Activated naive CD8-positive, alpha-beta T cell treated with anti-CD3 and anti-CD28 coated beads, Interleukin-2, amount 50 U/mL, for 16 hours (primary cell): Measurements from ENCODE around the gene CDC20.
A peak's percentile ranks its signal among the peaks of the same experiment; 100 is the strongest.
"Not testable (repeated sequence)": the region's sequence is repeated elsewhere in the genome, so short reads cannot be mapped to it uniquely, and the experiment has no call there.

Experiments
- DNase-seq: peaks from one replicate; pipeline ENCODE4 v3.0.0-alpha.2; 2020; ENCODE audit warnings: low read depth, low spot score

CDC20 gene

GRCh38 chr1:43358121-43358745 lies 548 bp upstream of the CDC20 start:
- no peak for DNase-seq

GRCh38 chr1:43359696-43360095 lies 915 bp downstream of the CDC20 start:
- no peak for DNase-seq

DNA sequence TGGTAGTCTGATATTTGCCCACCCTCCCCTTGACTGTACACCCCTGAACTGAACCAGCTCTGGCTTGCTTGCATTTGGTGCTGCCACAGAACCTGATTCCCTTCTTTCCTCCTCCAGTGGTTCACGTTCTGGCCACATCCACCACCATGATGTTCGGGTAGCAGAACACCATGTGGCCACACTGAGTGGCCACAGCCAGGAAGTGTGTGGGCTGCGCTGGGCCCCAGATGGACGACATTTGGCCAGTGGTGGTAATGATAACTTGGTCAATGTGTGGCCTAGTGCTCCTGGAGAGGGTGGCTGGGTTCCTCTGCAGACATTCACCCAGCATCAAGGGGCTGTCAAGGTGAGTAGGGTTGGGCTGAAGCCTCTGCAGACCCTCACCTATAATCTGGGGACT lies 1.8 kb downstream of the CDC20 start:
- no peak for DNase-seq

DNA sequence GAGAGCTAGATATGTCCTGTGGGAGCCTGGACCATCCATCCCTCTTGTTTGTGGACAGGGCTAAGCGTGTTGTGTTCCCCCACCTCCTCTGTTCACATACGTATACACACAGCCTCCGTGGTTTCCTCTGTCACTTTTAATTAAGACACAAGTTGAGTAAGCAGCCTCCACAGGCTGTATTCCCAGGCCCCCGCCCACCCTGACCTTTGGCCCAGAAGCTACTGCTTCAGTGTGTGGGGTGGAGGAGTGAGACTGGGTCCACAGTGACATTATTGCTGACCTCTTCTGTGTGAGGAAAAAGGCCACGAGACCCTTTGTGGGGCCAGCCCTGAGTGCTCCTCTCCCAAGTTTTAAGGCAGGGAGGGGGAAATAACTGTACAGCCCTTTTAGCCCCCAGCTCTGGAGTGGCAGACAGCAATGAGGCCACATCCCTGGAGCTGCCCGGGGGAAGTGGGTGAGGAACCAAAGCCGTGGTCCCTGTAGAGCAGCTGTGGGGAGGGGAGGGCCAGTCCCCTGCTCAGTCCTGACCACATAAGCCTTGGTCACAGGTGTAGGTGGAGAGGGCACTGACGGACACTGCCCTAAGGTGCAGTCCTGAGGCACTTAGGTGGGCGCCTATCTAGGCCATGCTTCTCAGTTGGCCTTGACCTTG lies 4.6 kb downstream of the CDC20 start:
- no peak for DNase-seq

- DNase-seq, result no peak
Measured at GRCh38 chr1:43363935-43364525, 5.2 kb downstream of the CDC20 start.

- no peak for DNase-seq
Measured at GRCh38 chr1:43365678-43366077, 6.9 kb downstream of the CDC20 start.

GRCh38 chr1:43366179-43366578 lies 7.4 kb downstream of the CDC20 start:
- no peak for DNase-seq

DNA sequence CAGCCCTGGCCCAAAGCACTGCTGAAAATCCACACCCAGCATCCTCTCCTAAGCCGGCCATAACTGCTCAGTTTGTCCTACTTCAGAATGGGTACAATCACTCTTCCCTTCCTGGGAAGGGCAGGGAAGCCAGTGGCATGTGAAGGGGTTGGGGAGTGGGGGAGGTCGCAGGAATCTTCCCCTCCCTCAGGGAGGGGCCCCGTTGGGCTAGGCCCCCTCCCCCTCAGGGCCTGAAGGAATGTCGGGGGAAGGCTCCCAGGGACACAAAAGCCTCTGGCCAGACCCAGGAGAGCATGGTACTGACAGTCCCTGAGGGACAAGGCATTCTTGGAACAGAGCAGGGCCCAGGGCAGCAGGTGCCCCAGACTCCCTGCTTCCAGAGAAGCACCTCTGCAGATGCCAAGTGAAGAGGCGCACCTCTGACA lies 7.8 kb downstream of the CDC20 start:
- DNase-seq, result no peak

DNA sequence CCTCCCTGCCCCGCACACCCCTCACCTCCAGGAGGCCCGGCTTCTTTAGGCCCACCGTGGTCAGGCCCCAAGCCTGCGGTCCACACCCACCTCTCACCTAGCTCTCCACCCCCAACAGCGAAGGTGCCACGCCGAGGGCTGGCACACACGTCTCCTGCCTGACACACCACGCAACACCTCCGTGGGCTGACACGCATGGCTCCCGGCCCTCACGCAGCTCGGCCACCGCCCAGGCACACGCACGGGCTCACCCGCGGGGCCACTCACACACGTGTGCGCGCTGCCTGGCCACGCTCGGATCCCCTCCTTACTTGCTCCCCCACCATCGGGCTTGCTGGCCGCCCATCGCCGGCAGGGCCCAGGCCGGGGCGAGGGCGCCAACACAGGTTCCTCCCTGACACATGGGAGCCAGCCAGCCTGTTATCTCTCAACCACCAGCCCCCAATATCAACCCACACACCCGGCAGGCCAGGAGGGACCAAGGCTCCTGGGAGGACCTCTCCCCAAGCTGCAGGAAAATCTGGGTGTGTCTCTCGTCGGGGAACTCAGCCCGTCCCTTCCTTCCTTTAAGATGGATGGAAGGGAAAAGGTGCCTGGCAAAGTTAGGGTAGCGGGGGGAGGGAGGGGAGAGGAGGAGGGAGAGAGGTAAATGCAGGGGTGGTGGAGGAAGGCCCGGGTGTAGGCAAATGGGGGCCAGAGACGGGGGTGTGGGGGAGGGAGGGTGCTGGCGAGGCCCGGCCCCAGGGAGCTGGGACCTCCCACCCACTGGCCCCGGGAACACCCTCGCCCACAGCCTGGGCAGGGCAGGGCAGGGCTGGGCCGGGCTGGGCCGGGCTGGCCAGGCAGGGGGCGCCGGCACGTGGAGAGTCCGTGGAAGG lies 8.5 kb downstream of the CDC20 start:
- peak; percentile 25 for DNase-seq

DNA sequence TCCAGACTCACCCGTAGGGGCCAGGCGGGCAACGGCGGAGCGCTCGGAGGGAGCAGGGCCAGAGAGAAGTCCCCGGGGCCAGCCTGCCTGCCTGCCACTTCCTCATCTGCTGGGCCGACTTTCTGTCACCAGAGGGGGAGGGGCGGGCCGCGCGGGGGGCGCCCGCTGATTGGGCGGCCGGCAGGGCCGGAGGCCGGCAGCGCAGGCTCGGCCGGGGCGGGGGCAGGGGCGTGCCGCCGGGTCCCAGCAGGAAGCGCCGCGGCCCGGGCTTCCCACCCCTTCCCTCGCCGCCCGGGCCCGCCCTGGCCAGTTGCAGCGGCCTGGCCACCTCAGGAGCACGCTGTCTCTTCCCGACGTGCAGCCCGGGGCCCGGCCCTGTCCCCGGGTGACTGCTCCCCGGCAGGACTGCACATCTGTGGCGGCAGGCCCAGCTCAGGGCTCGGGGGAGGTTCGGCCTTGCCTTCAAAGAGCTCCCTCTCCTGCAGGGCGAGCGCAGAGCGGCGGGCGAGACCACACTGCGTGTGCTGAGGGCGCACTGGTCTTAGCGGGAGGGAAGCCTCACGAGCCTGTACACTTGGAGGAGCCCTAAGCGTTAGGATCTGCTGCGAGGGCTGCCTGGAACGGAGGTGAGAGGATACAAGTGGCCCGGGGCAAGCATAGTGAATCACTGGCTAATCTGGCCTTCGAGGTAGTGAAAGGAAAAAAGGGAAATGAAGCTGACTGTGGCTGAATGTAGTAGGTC lies 9.3 kb downstream of the CDC20 start, which contains the start of gene ELOVL1:
Gene ELOVL1 (minus strand): TSS at position 108 of the 742 bp plus-strand sequence. CDS start 2,402 bp downstream, outside the sequence.
- peak; percentile 81 for DNase-seq

GRCh38 chr1:43368646-43369020 lies 9.9 kb downstream of the CDC20 start:
- DNase-seq, result no peak

GRCh38 chr1:43369779-43370178 lies 11.0 kb downstream of the CDC20 start:
- DNase-seq, result not testable (repeated sequence)

- DNase-seq, result no peak
Measured at GRCh38 chr1:43370564-43370963, 11.8 kb downstream of the CDC20 start.

DNA sequence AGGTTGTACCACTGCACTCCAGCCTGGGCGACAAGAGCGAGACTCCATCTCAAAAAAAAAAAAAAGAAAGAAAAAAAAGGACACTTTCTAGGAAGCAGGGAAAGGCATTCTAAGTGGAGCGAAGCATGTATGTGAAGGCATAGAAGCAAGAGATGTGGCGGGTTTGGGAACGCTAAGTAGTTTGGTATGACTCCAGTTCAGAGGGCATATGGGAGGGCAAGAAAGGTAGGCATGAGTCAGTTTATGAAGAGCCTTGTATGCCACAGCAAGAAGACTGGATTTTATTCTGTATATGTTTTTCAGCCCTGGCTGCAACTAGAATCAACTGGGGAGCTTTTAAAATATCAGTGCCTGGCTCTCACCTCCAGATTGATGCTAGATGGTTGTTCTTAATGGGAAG lies 13.4 kb downstream of the CDC20 start:
- no peak for DNase-seq

- no peak for DNase-seq
Measured at GRCh38 chr1:43373066-43373940, 14.5 kb downstream of the CDC20 start.

GRCh38 chr1:43376723-43377235 lies 18.0 kb downstream of the CDC20 start:
- no peak for DNase-seq

DNA sequence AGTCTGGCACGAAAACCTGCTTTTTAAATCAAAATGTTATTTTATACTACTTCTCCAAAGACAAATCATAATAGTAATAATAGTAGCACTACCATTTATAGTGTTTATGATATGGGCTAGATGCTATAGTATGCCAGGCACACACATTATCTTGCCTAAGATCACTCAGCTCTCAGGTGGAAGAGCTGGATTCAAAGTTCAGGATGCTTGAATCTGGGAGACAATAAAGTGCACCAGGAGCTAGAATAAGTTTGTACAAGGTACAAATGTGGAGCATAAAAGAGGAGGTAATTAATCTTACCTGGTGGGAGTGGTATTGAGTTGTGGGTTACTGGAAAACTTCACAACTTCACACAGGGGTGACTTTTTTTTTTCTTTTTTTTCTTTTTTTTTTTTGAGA lies 19.1 kb downstream of the CDC20 start:
- no peak for DNase-seq

GRCh38 chr1:43379476-43379875 lies 20.7 kb downstream of the CDC20 start:
- no peak for DNase-seq

GRCh38 chr1:43381612-43382011 lies 22.8 kb downstream of the CDC20 start:
- no peak for DNase-seq
